Naive thymus-derived CD8-positive, alpha-beta T cell (primary cell): ENCODE data around the gene BTN2A1. TPM values are rescaled to one million over a fixed set of nuclear protein-coding genes. Genes with fewer than 3 reads are reported as not detected.
"Not testable (repeated sequence)": the region's sequence is repeated elsewhere in the genome, so short reads cannot be mapped to it uniquely, and the experiment has no call there.

Source experiments
- ATAC-seq, 2 donors: fragments of 150-1000 bp; cut with Tn5 transposase in 1 of 2; sonication (Bioruptor Pico), chemical (Tn5 transposase) in 1 of 2; 1 replicate in 1 of 2; 2 replicates in 1 of 2; pipeline ENCODE4 v1.10.0; 2021; ENCODE audit warnings: mild to moderate bottlenecking in 2 of 2, moderate library complexity in 2 of 2
- POLR2A ChIA-PET: fragments of 350-600 bp; sonication (Branson Sonifier 250); formaldehyde crosslinking; loops from one replicate; lab custom pipeline; 2021; ENCODE audit warnings: antibody characterized with exemption; lab: Charles Lee
- DNase-seq, 10 donors: peaks; one replicate each; pipeline versions ENCODE4 v3.0.0 to v3.0.0-alpha.2; 2020 to 2022
- H3K27ac Mint-ChIP-seq, 10 donors: one replicate each; pipeline ENCODE4 v1.8.0; 2020 to 2022; ENCODE audit warnings: mild to moderate bottlenecking in 10 of 10, mixed read lengths in 10 of 10, moderate library complexity in 4 of 10, inconsistent platforms in 1 of 10
- H3K27me3 Mint-ChIP-seq, 5 donors: one replicate each; pipeline ENCODE4 v1.8.0; 2021 to 2022; ENCODE audit warnings: mixed read lengths in 5 of 5
- H3K36me3 Mint-ChIP-seq, 3 donors: one replicate each; pipeline ENCODE4 v1.8.0; 2020 to 2022; ENCODE audit warnings: mixed read lengths in 3 of 3, mild to moderate bottlenecking in 2 of 3, inconsistent platforms in 1 of 3
- H3K4me1 Mint-ChIP-seq, 4 donors: one replicate each; pipeline ENCODE4 v1.8.0; 2021 to 2022; ENCODE audit warnings: mixed read lengths in 4 of 4
- H3K4me3 Mint-ChIP-seq, 10 donors: one replicate each; pipeline ENCODE4 v1.8.0; 2020 to 2022; ENCODE audit warnings: mild to moderate bottlenecking in 10 of 10, mixed read lengths in 10 of 10, moderate library complexity in 6 of 10, inconsistent platforms in 1 of 10
- H3K9me3 Mint-ChIP-seq, 9 donors: one replicate each; pipeline ENCODE4 v1.8.0; 2020 to 2022; ENCODE audit warnings: mixed read lengths in 9 of 9, mild to moderate bottlenecking in 3 of 9, inconsistent platforms in 1 of 9, moderate library complexity in 1 of 9
- polyA plus RNA-seq, 3 donors: library from polyadenylated mRNA; unstranded; fragments of 300-500 nt; fragmentation: Illumina TruSeq; gene quantifications; one replicate each; pipeline ENCODE4 v1.2.3, GENCODE V29; 2021
- total RNA-seq, 8 experiments: library from RNA in 2 of 8; stranded (reverse) in 2 of 8; gene quantifications; one replicate each; pipeline ENCODE4 v1.2.3 and lab custom pipeline; 2021 to 2026

Gene BTN2A1
- total and polyA plus RNA-seq, 5 experiments from 2014 or later, result 9.6 to 63.6 (median 13.7) TPM

DNA sequence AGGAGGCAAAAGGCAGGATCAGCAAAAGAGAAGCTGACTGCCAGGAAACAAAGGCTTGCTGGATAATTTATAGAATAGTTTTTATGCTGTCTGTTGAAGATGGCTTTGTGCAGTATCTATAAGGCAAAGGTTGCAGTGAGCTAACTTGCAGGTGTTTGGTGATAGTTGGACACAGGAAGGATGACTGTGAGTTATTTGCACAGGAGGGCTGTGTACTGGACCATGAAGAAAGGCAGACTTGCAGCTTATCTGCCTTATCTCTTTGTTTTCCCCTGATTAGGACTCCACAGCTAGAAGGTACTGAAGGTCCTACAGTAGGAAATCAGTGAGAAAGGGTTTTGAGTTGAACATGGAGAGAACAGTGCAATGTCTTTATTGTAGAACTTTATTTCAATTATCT is 44.4 kb downstream of the BTN2A1 start:
- Mint-ChIP-seq H3K27me3 (peaks cover 5 to 32% (median 26%) of the 10 kb centered on the region in 5 donors), H3K27ac (peak overlapping the region in 2 of 10 donors; percentile 26 to 57), H3K9me3 (no peaks in the 10 kb centered on the region), H3K36me3 (peaks cover 2 to 3% (median 3%) of the 10 kb centered on the region in 3 donors), H3K4me1 (peaks cover 8 to 18% (median 14%) of the 10 kb centered on the region in 4 donors), H3K4me3 (peak overlapping the region; percentile 71 to 86 (median 82))
- ATAC-seq (peak; percentile 21 to 37), DNase-seq (no peak)
- POLR2A ChIA-PET, result interaction anchor here (0.9 to 1.7 kb wide), 7 partner anchors 14 to 79 kb away, joined by 3 to 7 read pairs (median 4); partner anchors contain the start of gene HMGN4

DNA sequence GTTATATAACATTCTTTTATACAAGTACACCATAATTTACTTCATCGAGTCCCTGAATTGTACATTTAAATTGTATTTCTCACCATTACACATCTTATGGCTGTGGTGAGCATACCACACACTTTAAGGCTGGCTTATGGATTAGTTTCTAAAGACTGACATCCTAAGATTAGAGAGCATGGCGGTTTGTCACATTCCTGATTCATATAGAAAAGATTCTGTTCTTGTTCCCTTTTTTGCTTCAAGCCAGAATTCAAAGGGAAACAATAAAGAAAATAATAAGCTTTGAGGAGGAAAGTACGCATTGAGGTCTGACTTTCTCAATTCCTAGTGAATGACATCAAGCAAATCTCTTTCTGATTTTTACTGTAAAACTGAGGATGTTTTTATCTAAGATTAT is 44.9 kb downstream of the BTN2A1 start:
- POLR2A ChIA-PET, result interaction anchor here (1.1 to 1.7 kb wide), 5 partner anchors 17 to 79 kb away, joined by 3 to 6 read pairs (median 4); partner anchors contain the start of gene HMGN4
- H3K36me3 Mint-ChIP-seq, result peaks cover 2 to 3% (median 3%) of the 10 kb centered on the region in 3 donors

DNA sequence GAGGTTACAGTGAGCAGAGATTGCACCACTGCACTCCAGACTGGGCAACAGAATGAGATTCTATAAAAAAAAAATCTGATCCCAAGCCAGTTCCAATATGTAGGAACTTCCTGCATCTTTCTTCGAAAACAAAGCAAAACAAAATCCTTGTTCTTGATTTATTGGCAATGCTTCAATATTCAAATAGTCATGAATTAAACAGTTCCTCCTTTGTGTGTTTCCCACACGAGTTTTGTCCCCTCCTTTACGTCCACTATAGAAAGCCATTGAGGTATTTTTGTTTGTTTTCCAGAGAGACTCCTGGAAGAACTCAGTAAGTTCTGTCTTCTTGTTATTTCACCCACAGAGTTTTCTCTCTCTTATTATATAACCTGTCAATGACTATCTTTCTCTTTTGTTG is 49.9 kb downstream of the BTN2A1 start:
- Mint-ChIP-seq H3K27me3 (peaks cover 5 to 22% (median 12%) of the 10 kb centered on the region in 5 donors), H3K27ac (no peak overlapping the region), H3K4me1 (no peaks in the 10 kb centered on the region), H3K36me3 (peaks cover 0 to 3% (median 2%) of the 10 kb centered on the region in 3 donors), H3K4me3 (no peak overlapping the region), H3K9me3 (no peaks in the 10 kb centered on the region)
- ATAC-seq, result no peak
- no peak for DNase-seq
- POLR2A ChIA-PET, result no interaction called here

More for the DNA sequence above, 44.9 kb downstream of the BTN2A1 start:
- Mint-ChIP-seq H3K27me3 (peaks cover 5 to 32% (median 26%) of the 10 kb centered on the region in 5 donors), H3K4me1 (peaks cover 8 to 14% (median 14%) of the 10 kb centered on the region in 4 donors), H3K9me3 (no peaks in the 10 kb centered on the region), H3K4me3 (no peak overlapping the region), H3K27ac (no peak overlapping the region)
- DNase-seq (no peak), ATAC-seq (no peak)

DNA sequence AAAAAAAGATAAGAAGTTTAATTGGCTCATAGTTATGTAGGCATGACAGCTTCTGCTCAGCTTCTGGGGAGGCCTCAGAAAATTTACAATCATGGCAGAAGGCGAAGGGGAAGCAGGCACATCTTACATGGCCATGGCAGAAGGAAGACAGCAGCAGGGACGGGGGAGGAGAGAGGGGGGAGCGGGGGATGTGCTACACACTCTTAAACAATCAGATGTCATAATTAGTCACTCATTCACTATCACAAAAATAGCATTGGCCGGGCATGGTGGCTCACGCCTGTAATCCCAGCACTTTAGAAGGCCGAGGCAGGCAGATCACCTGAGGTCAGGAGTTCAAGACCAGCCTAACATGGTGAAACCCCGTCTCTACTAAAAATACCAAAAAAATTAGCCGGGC is 53.3 kb downstream of the BTN2A1 start:
- POLR2A ChIA-PET, result interaction anchor here (0.6 kb wide), 1 partner anchor 14 kb away, joined by 3 read pairs; no protein-coding TSS in a partner anchor
- DNase-seq, H3K9me3 Mint-ChIP-seq, ATAC-seq, H3K27me3 Mint-ChIP-seq, H3K4me1 Mint-ChIP-seq, H3K36me3 Mint-ChIP-seq, H3K4me3 Mint-ChIP-seq, H3K27ac Mint-ChIP-seq: not testable (repeated sequence)

DNA sequence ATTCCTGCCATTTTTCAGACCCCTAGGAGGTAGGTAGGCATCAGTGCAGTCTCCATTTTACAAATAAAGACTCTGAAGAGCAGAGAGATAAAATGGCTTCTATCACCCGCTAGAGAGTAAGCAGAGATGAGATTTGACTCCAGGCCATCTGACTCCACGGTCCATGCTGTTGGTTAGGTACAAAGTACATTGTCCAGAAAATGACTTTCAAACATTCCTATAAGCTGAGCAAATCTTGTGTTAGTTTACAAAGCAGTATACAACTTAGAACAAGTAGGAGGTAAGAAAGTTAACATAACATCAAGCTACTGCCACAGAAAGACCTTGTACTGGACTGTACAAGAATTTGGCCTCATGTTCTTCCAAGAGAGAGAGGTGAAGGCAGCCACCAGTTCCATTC is 57.2 kb downstream of the BTN2A1 start:
- Mint-ChIP-seq H3K36me3 (no peaks in the 10 kb centered on the region), H3K4me3 (no peak overlapping the region), H3K4me1 (peaks cover 0 to 7% (median 1%) of the 10 kb centered on the region in 4 donors), H3K27me3 (no peaks in the 10 kb centered on the region), H3K27ac (peak overlapping the region in 1 of 10 donors; percentile 11), H3K9me3 (no peaks in the 10 kb centered on the region)
- DNase-seq (no peak), ATAC-seq (no peak)
- POLR2A ChIA-PET, result no interaction called here

DNA sequence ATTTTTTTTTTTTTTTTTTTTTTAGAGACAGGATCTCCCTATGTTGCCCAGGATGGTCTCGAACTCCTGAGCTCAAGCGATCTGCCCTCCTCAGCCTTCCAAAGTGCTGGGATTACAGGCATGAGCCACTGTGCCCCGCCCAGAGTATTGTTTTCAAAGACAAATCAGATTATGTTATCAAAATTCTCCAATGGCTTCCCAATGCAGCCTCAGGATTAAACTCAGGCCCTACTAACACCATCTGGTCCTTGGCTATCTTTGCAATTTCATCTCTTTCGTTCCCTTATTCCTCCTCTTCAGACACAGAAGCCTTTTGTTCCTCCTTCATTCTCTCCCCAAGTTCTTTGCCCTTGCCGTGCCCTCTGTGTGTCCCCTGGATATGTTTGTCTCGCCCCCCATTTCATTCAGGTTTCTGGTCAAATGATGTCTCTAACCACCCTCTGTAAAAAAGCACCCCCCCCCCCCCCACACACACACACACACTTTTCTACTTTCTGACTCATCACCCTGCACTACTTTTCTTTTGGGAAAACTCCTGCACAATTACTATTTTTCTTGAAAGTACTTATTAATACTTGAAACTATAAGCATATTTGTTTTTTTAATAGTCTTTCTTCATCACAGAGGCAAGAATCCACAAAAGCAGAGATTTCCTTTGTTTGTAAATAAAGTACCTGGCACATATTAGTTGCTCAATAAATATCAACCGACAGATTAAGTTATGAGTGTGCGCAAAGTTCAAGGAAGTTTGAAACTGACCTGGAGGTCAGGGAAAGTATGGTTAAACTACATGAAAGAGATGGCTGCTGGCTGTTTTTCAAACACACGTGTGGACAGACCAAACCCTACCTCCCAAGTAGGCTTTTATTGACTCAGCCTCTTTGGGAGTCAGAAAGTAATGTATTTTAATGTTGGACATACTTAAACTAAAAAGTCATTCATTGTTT is 59.0 kb downstream of the BTN2A1 start:
- H3K4me3 Mint-ChIP-seq, result no peak overlapping the region
- ATAC-seq (no peak), DNase-seq (no peak)
- peaks cover 7 to 15% (median 14%) of the 10 kb centered on the region in 4 donors for H3K4me1 Mint-ChIP-seq
- peaks cover 0 to 2% (median 0%) of the 10 kb centered on the region in 3 donors for H3K36me3 Mint-ChIP-seq
- peaks cover 0 to 3% (median 0%) of the 10 kb centered on the region in 5 donors for H3K27me3 Mint-ChIP-seq
- peaks cover 0 to 6% (median 0%) of the 10 kb centered on the region in 9 donors for H3K9me3 Mint-ChIP-seq
- POLR2A ChIA-PET, result interaction anchor here (0.6 to 0.7 kb wide), 6 partner anchors 20 to 508 kb away, joined by 3 to 5 read pairs (median 4); a partner anchor contains a TSS
- no peak overlapping the region for H3K27ac Mint-ChIP-seq

Other genes with a start within 250 kb of the BTN2A1 start
- 100 to 1,000 TPM; 148 to 158 TPM for gene BTN3A2, start 92.8 kb upstream of the BTN2A1 start, total RNA-seq
- gene BTN3A2, start 92.8 kb upstream of the BTN2A1 start, polyA plus RNA-seq, result 100 to 1,000 TPM; 119 to 160 (median 151) TPM
- 10 to 100 TPM; 24.6 to 26.8 TPM for gene BTN2A2, start 74.8 kb upstream of the BTN2A1 start, total RNA-seq
- 1 to 10 TPM; 2.3 to 5.8 (median 2.7) TPM for gene BTN2A2, start 74.8 kb upstream of the BTN2A1 start, polyA plus RNA-seq
- gene BTN3A1, start 55.7 kb upstream of the BTN2A1 start, total RNA-seq, result 100 to 1,000 TPM; 245 to 250 TPM
- gene BTN3A1, start 55.7 kb upstream of the BTN2A1 start, polyA plus RNA-seq, result 10 to 100 TPM; 39.8 to 63.0 (median 47.3) TPM
- 100 to 1,000 TPM; 203 to 208 TPM for gene BTN3A3, start 17.5 kb upstream of the BTN2A1 start, total RNA-seq
- gene BTN3A3, start 17.5 kb upstream of the BTN2A1 start, polyA plus RNA-seq, result 10 to 100 TPM; 65.0 to 80.2 (median 79.3) TPM
- not detected for gene BTN1A1, start 42.3 kb downstream of the BTN2A1 start, total RNA-seq
- gene BTN1A1, start 42.3 kb downstream of the BTN2A1 start, polyA plus RNA-seq, result not detected
- 10 to 100 TPM; 73.3 to 77.5 TPM for gene HMGN4, start 80.4 kb downstream of the BTN2A1 start, total RNA-seq
- gene HMGN4, start 80.4 kb downstream of the BTN2A1 start, polyA plus RNA-seq, result 100 to 1,000 TPM; 110 to 183 (median 151) TPM
- gene ABT1, start 139.0 kb downstream of the BTN2A1 start, total RNA-seq, result 10 to 100 TPM; 41.8 to 43.1 TPM
- gene ABT1, start 139.0 kb downstream of the BTN2A1 start, polyA plus RNA-seq, result 10 to 100 TPM; 36.7 to 43.6 (median 39.9) TPM
- gene ZNF322, start 201.8 kb downstream of the BTN2A1 start, total RNA-seq, result 10 to 100 TPM; 13.8 to 17.7 TPM
- gene ZNF322, start 201.8 kb downstream of the BTN2A1 start, polyA plus RNA-seq, result 1 to 10 TPM; 6.5 to 8.8 (median 8.7) TPM